ENCODE data around the gene BBIP1. TPM values are rescaled to one million over a fixed set of nuclear protein-coding genes. Genes with fewer than 3 reads are reported as not detected.

BBIP1 gene
- total and polyA plus RNA-seq, 9 of the 15 experiments (the other 6 are each of a cell fraction or from before 2014, with no cell fraction given) = 5.2 to 31.0 (median 19.4) TPM

DNA sequence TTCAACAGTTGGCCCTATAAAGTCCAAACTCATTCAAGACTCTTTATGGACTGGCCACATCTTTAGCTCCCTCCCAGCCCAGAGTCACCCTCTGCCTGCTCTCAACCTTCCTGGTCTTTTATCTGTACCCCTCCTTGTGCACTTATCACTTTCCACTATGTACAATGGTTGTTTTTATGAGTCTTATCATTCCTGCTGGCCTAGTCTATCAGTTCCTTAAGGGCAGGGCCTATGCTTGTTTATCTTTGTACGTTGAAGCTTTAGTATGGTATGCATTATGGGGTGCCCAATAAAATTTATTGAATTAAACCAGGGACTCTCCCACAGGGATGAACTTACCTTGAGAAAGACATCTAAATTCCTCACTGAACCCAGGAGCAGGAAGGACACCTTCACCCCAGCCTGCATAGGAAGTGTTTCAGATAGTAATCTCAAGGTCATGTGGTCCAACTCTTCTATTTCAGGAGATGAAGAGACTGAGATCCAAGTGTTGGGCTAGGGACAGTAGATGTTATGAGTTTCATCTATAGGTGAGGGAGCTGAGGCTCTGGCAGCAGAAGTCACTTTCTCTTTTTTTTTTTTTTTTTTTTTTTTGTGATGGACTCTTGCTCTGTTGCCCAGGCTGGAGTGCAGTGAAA lies 60.6 kb downstream of the BBIP1 start (continued):
- TF ChIP-seq PHB (CRISPR knock-in tag; IDR thresholded peaks at IDR 0.05) = no peak
- no peak for TF ChIP-seq ZBTB26 (CRISPR knock-in tag; IDR thresholded peaks at IDR 0.05)
- TF ChIP-seq MECOM (CRISPR knock-in tag; IDR thresholded peaks at IDR 0.05) = no peak
- TF ChIP-seq ZBTB33 (CRISPR knock-in tag; IDR thresholded peaks at IDR 0.05) = no peak
- peak; percentile 78 for TF ChIP-seq MTA2 (IDR thresholded peaks at IDR 0.05; ENCODE audit: low read depth)
- no peak for TF ChIP-seq EZH2 (IDR thresholded peaks at IDR 0.05; ENCODE audit: borderline replicate concordance, low read depth, low read length)
- peak; percentile 60; the same call in 1 of the 2 replicates for TF ChIP-seq BCOR (IDR thresholded peaks at IDR 0.05)
- TF ChIP-seq ZNF311 (CRISPR knock-in tag; IDR thresholded peaks at IDR 0.05) = no peak
- peak; percentile 32; the same call in 1 of the 2 replicates for TF ChIP-seq NR2C1 (IDR thresholded peaks at IDR 0.05)
- 0 out of 2 replicates have a peak, but pooled peaks have one; percentile 22 for TF ChIP-seq NR2C1 (tag; IDR thresholded peaks at IDR 0.05)
- TF ChIP-seq FOXA1 (IDR thresholded peaks at IDR 0.05; ENCODE audit: borderline replicate concordance) = 0 out of 2 replicates have a peak, but pooled peaks have one; percentile 26
- no peak for TF ChIP-seq RNF2 (IDR thresholded peaks at IDR 0.05)
- TF ChIP-seq PURB (CRISPR knock-in tag; IDR thresholded peaks at IDR 0.05; ENCODE audit: low read depth) = no peak
- TF ChIP-seq MITF (IDR thresholded peaks at IDR 0.05) = no peak
- no peak for TF ChIP-seq NFE2 (IDR thresholded peaks at IDR 0.05; ENCODE audit: low read depth)
- TF ChIP-seq GTF2F1 (IDR thresholded peaks at IDR 0.05; ENCODE audit: low read depth, low read length) = no peak
- TF ChIP-seq, protein P1, sequence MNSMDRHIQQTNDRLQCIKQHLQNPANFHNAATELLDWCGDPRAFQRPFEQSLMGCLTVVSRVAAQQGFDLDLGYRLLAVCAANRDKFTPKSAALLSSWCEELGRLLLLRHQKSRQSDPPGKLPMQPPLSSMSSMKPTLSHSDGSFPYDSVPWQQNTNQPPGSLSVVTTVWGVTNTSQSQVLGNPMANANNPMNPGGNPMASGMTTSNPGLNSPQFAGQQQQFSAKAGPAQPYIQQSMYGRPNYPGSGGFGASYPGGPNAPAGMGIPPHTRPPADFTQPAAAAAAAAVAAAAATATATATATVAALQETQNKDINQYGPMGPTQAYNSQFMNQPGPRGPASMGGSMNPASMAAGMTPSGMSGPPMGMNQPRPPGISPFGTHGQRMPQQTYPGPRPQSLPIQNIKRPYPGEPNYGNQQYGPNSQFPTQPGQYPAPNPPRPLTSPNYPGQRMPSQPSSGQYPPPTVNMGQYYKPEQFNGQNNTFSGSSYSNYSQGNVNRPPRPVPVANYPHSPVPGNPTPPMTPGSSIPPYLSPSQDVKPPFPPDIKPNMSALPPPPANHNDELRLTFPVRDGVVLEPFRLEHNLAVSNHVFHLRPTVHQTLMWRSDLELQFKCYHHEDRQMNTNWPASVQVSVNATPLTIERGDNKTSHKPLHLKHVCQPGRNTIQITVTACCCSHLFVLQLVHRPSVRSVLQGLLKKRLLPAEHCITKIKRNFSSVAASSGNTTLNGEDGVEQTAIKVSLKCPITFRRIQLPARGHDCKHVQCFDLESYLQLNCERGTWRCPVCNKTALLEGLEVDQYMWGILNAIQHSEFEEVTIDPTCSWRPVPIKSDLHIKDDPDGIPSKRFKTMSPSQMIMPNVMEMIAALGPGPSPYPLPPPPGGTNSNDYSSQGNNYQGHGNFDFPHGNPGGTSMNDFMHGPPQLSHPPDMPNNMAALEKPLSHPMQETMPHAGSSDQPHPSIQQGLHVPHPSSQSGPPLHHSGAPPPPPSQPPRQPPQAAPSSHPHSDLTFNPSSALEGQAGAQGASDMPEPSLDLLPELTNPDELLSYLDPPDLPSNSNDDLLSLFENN (IDR thresholded peaks at IDR 0.05; ENCODE audit: low read depth in 2 of 2, low read length in 2 of 2) = no peak
- TF ChIP-seq, protein P2, sequence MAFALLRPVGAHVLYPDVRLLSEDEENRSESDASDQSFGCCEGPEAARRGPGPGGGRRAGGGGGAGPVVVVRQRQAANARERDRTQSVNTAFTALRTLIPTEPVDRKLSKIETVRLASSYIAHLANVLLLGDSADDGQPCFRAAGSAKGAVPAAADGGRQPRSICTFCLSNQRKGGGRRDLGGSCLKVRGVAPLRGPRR (CRISPR knock-in tag; IDR thresholded peaks at IDR 0.05) = no peak
- TF ChIP-seq SAFB2 (IDR thresholded peaks at IDR 0.05; ENCODE audit: borderline replicate concordance, low read depth, low read length, severe bottlenecking) = no peak
- no peak for TF ChIP-seq BACH1 (tag; IDR thresholded peaks at IDR 0.05)
- 0 out of 4 replicates have a peak, but pooled peaks of 1 of the 2 experiments have one; percentile 10 for TF ChIP-seq MAZ (CRISPR knock-in tag; conservative IDR thresholded peaks at IDR 0.05 in 1 of 2, IDR thresholded peaks at IDR 0.05 in 1 of 2)

Data from K562 (cell line).